Panc1 (cell line): ENCODE results near the gene MIF. TPM values are rescaled to one million over a fixed set of nuclear protein-coding genes. Genes with fewer than 3 reads are reported as not detected.

ENCODE experiments used
- ATAC-seq: fragments of 200-7000 bp; cut with Tn5 transposase; 2 replicates; pipeline ENCODE4 v1.9.1; 2020; ENCODE audit warnings: mild to moderate bottlenecking, moderate library complexity
- BruUV-seq: library from RNA; stranded (reverse); fragments of 400-500 nt; replicated peaks from 2 replicates; lab custom pipeline; 2021; lab: Mats Ljungman, UMichigan
- CTCF ChIA-PET: fragments of 300-600 bp; sonication (Branson Sonifier 250); formaldehyde crosslinking; loops from one replicate; lab custom pipeline; 2022; ENCODE audit warnings: antibody characterized with exemption; lab: Charles Lee
- POLR2A ChIA-PET: fragments of 300-600 bp; sonication (Branson Sonifier 250); formaldehyde crosslinking; loops from one replicate; lab custom pipeline; 2022; ENCODE audit warnings: antibody characterized with exemption; lab: Charles Lee
- DNase-seq: peaks from one replicate; pipeline ENCODE4 v3.0.0-alpha.2; 2010; ENCODE audit warnings: low read depth, low spot score
- H3K27ac ChIP-seq: 2 replicates; pipeline ENCODE4 v1.5.1; 2011; ENCODE audit warnings: mild to moderate bottlenecking, low read length, inconsistent platforms
- H3K27me3 ChIP-seq: fragments of 200-500 bp; sonication (Bioruptor generic); 2 replicates; pipeline ENCODE4 v1.6.0; 2014; ENCODE audit warnings: low read length, inconsistent platforms; ENCODE audit not compliant: control insufficient read depth, insufficient read depth
- H3K36me3 ChIP-seq: fragments of 200-500 bp; sonication (Bioruptor generic); 2 replicates; pipeline ENCODE4 v1.5.1; 2014; ENCODE audit warnings: inconsistent platforms, mild to moderate bottlenecking, low read length, moderate library complexity; ENCODE audit not compliant: control insufficient read depth, insufficient read depth
- H3K4me1 ChIP-seq: 2 replicates; pipeline ENCODE4 v1.5.1; 2011; ENCODE audit warnings: inconsistent platforms, mild to moderate bottlenecking, low read length, moderate library complexity; ENCODE audit not compliant: control insufficient read depth, insufficient read depth
- H3K4me3 ChIP-seq, 2 experiments: 2 replicates each; pipeline ENCODE4 v1.5.1; 2011 to 2012; ENCODE audit warnings: low read depth in 2 of 2, low read length in 2 of 2, mild to moderate bottlenecking in 2 of 2, inconsistent platforms in 1 of 2, moderate library complexity in 1 of 2
- H3K9me3 ChIP-seq: fragments of 200-500 bp; sonication (Bioruptor generic); 2 replicates; pipeline ENCODE4 v1.5.1; 2014; ENCODE audit warnings: low read depth, mild to moderate bottlenecking, inconsistent platforms, low read length, moderate library complexity; ENCODE audit not compliant: control insufficient read depth, insufficient read depth
- CTCF ChIP-seq: fragments of 450-650 bp; IDR thresholded peaks from 2 replicates; pipeline ENCODE4 v1.5.1; 2017; ENCODE audit warnings: mild to moderate bottlenecking
- POLR2AphosphoS5 ChIP-seq: IDR thresholded peaks from 2 replicates; pipeline ENCODE4 v1.6.1; 2012; ENCODE audit warnings: mild to moderate bottlenecking, low read depth, low read length, moderate library complexity
- REST ChIP-seq, 2 experiments: IDR thresholded peaks; 2 replicates each; pipeline ENCODE4 v1.6.1; 2011 to 2012; ENCODE audit warnings: low read depth in 2 of 2, control low read depth in 1 of 2, low read length in 1 of 2, mild to moderate bottlenecking in 1 of 2, moderate library complexity in 1 of 2; ENCODE audit not compliant: insufficient read depth in 1 of 2
- SIN3A ChIP-seq: IDR thresholded peaks from 2 replicates; pipeline ENCODE4 v1.6.1; 2012; ENCODE audit warnings: low read depth, mild to moderate bottlenecking, low read length, moderate library complexity, borderline replicate concordance; ENCODE audit not compliant: insufficient read depth
- TCF7L2 ChIP-seq: IDR thresholded peaks from 2 replicates; pipeline ENCODE4 v1.6.1; 2011; ENCODE audit warnings: mild to moderate bottlenecking, low read depth, low read length, inconsistent platforms
- in situ Hi-C: cut with HindIII; loops from 2 replicates; pipeline ENCODE4 v1.10.0; 2016; ENCODE audit warnings: low sequenced_read_pairs, low pct_unique_long_range_greater_than_20kb
- intact Hi-C: fragments of 100-400 bp; cut with micrococcal nuclease; formaldehyde crosslinking; loops from one replicate; pipeline ENCODE4 v1.10.0; 2022; ENCODE audit not compliant: unreplicated experiment
- total RNA-seq: library from RNA; stranded (reverse); gene quantifications from one replicate; pipeline ENCODE4 v1.2.1, GENCODE V29; 2021; ENCODE audit not compliant: unreplicated experiment

The MIF gene
- total RNA-seq, 1 experiment from 2014 or later: 936 TPM

DNA sequence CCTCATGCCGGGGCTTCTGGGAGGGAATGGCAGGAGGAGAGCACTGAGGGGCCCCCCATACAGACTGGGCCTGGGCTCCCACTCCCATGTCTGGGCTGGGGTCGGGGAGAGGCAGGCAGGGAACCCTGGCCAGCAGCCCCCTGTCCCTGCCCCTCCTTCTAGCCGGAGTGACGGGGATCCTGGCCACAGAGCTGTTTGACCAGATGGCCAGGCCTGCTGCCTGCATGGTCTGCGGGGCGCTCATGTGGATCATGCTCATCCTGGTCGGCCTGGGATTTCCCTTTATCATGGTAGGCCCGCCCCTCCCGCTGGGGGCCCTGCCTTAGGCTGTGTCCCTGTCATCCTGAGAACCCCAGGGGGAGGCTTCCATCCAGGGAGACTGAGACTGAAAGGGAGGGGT lies 10.0 kb upstream of the MIF start:
- BruUV-seq: no TSS peak
- Histone ChIP-seq H3K4me3 (no peak overlapping the region), H3K27ac (no peak overlapping the region), H3K36me3 (no peaks in the 10 kb centered on the region), H3K4me1 (no peaks in the 10 kb centered on the region), H3K9me3 (no peaks in the 10 kb centered on the region), H3K27me3 (no peaks in the 10 kb centered on the region)
- POLR2A ChIA-PET: no interaction called here
- DNase-seq: no peak
- CTCF ChIA-PET: no interaction called here
- TF ChIP-seq TCF7L2 (no peak), POLR2AphosphoS5 (no peak), REST (IDR thresholded peaks at IDR 0.05; ENCODE audit: insufficient read depth in 1 of 2, low read depth in 2 of 2, low read length in 1 of 2) (no peak), CTCF (no peak), SIN3A (no peak)
- in situ Hi-C loops (no loop called here), intact Hi-C loops (no loop called here)
- ATAC-seq: no peak

DNA sequence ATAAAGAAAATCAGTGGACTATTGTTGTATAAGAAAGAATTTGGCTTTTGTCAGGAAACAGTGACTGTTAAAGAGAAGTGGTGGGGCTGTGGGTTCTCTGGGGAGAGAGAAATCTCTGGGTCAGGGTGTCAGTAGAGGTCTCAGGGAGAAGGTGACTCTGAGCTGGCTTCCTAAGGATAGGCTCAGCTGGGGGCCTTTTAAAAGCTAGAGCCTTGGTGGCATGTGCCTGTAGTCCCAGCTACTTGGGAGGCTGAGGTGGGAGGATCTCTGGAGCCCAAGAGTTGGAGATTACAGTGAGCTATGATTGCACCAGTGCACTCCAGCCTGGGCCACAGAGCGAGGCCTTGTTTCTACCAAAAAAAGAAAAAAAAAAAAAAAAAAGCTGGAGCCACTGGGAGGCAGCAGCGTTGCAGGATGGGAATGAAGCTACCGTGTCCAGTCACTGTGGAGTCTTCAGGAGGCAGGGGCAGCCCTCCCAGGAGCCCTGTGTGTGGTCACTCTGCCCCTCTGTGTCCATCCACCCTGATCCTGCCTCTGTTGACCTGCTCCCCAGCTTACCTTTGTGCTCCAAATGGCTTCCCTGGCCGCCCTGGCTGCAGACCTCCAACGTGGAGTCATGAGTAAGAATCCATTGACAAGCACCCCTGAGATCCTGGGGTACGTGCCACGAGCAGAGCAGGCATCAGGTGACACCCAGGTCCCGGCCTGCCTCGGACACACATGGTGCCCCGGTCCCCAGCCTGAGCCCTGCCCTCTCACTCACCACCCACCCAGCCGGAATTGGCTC lies 5.4 kb upstream of the MIF start:
- TF ChIP-seq CTCF (peak; percentile 11), REST (IDR thresholded peaks at IDR 0.05; ENCODE audit: insufficient read depth in 1 of 2, low read depth in 2 of 2, low read length in 1 of 2) (no peak)
- ATAC-seq (peak; percentile 48), DNase-seq (no peak)
- H3K4me1 ChIP-seq: peaks cover 5% of the 10 kb centered on the region; the same call in 1 of the 2 replicates
- POLR2A ChIA-PET: interaction anchor here (0.6 kb wide), 3 partner anchors 8 to 118 kb away, joined by 5 to 10 read pairs (median 5); no protein-coding TSS in a partner anchor
- CTCF ChIA-PET: interaction anchor here (0.5 to 0.8 kb wide), 8 partner anchors 14 to 670 kb away, joined by 3 to 14 read pairs (median 4); no protein-coding TSS in a partner anchor
- intact Hi-C loops: no loop called here
- BruUV-seq: no TSS peak
- in situ Hi-C loops: no loop called here
- H3K9me3 ChIP-seq: no peaks in the 10 kb centered on the region
- H3K36me3 ChIP-seq: no peaks in the 10 kb centered on the region
- no peak overlapping the region for H3K27ac ChIP-seq
- no peaks in the 10 kb centered on the region for H3K27me3 ChIP-seq
- no peak overlapping the region for H3K4me3 ChIP-seq
